Upper lobe of left lung (tissue), 6 donors: ENCODE data around the gene VPS13D. TPM values are rescaled to one million over a fixed set of nuclear protein-coding genes. Genes with fewer than 3 reads are reported as not detected.

Experiments
- ATAC-seq, 2 donors: fragments of 200-7000 bp; cut with Tn5 transposase; one replicate each; pipeline ENCODE4 v1.9.1; 2022; ENCODE audit warnings: mild to moderate bottlenecking in 2 of 2, moderate library complexity in 2 of 2; ENCODE audit not compliant: low FRiP score in 2 of 2
- DNase-seq, 2 donors: peaks; one replicate each; pipeline ENCODE4 v3.0.0-alpha.2; 2019 to 2020
- H3K27ac ChIP-seq, 4 donors: fragments of 200-600 bp; sonication (generic); one replicate each; pipeline ENCODE4 v1.5.1; 2016 to 2019
- H3K27me3 ChIP-seq, 4 donors: fragments of 200-600 bp; sonication (generic); one replicate each; pipeline ENCODE4 v1.5.1; 2017 to 2019
- H3K36me3 ChIP-seq, 4 donors: fragments of 200-600 bp; sonication (generic); one replicate each; pipeline ENCODE4 v1.5.1; 2016 to 2019
- H3K4me1 ChIP-seq, 4 donors: fragments of 200-600 bp; sonication (generic); one replicate each; pipeline ENCODE4 v1.5.1; 2018 to 2019
- H3K4me3 ChIP-seq, 4 donors: fragments of 200-600 bp; sonication (generic); one replicate each; pipeline ENCODE4 v1.5.1; 2017 to 2019; ENCODE audit warnings: mild to moderate bottlenecking in 2 of 4, moderate library complexity in 1 of 4
- H3K9me3 ChIP-seq, 4 donors: fragments of 200-600 bp; sonication (generic); one replicate each; pipeline ENCODE4 v1.5.1; 2018 to 2019
- EP300 ChIP-seq, 4 donors: sonication (generic); formaldehyde crosslinking; IDR thresholded peaks; one replicate each; pipeline ENCODE4 v1.5.1; 2017; ENCODE audit warnings: antibody characterized with exemption in 4 of 4, control low read depth in 2 of 4
- POLR2A ChIP-seq, 4 donors: fragments of 450-650 bp; IDR thresholded peaks; one replicate each; pipeline ENCODE4 v1.5.1; 2016 to 2017; ENCODE audit warnings: antibody characterized with exemption in 4 of 4, mild to moderate bottlenecking in 2 of 4
- POLR2AphosphoS5 ChIP-seq, 2 donors: sonication (generic); formaldehyde crosslinking; IDR thresholded peaks; one replicate each; pipeline ENCODE4 v1.5.1; 2017; ENCODE audit warnings: antibody characterized with exemption in 2 of 2
- WGBS, 2 donors: methylation state at CpG; one replicate each; pipeline ENCODE4 v1.1.5; 2017 to 2018; 5-methylcytosine and 5-hydroxymethylcytosine counted together
- total RNA-seq, 6 donors: library from RNA; depleted of rRNA in 4 of 6; stranded (reverse); fragments of >200 nt in 4 of 6; gene quantifications; one replicate each; pipeline versions ENCODE4 v1.1.0 to v1.2.1, GENCODE V29; 2016 to 2021
- TF ChIP-seq, protein P1 (sequence below), 6 experiments: fragments of 450-650 bp in 4 of 6; fragments of 200-600 bp in 2 of 6; sonication (generic) in 2 of 6; IDR thresholded peaks; one replicate each; pipeline ENCODE4 v1.5.1; 2016 to 2019; ENCODE audit warnings: antibody characterized with exemption in 6 of 6
- donor health status: DM: no; HTN: no; CAD: no; lungs with moderate emphysema.
- donor health status: DM: no; HTN: yes; CAD: no; lungs with severe emphysema.

The VPS13D gene
- total RNA-seq, 6 donors from 2014 or later = 54.9 to 181 (median 87.9) TPM

DNA sequence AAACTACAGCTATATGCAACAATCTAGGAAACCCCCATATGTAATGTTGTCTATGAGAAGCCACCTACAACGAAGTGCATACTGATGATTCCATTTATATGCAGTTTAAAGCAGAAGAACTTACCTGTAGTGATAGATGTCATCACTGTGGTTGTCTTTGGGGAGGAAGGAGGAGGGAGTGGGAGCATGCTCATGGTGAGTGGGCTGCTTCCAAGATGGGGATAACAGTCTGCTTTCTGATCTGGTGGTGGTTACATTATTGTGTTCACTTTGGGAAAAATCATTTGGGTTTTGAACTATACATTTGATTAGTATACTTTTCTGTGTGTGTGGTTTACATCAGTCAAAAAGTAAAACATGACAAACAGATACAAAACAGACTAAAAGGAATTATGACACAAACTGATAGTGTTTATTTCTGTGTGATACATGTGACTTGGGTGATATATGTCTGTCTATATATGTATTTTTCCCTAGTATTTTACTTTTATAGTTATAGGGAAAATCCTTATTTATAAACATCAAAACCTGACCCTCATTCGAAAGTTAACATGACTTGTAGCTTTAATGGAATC lies 184.7 kb downstream of the VPS13D start:
- peaks cover 0 to 7% (median 2%) of the 10 kb centered on the region in 4 donors for H3K4me1 ChIP-seq
- H3K9me3 ChIP-seq = no peaks in the 10 kb centered on the region
- H3K36me3 ChIP-seq = peaks cover 10 to 40% (median 14%) of the 10 kb centered on the region in 4 donors
- no peak overlapping the region for H3K27ac ChIP-seq
- H3K27me3 ChIP-seq = no peaks in the 10 kb centered on the region
- no peak overlapping the region for H3K4me3 ChIP-seq
- 89 to 92% methylated on average over 2 of the region's 2 CpGs for WGBS, 2 donors
- no peak for TF ChIP-seq EP300 (IDR thresholded peaks at IDR 0.05)
- TF ChIP-seq POLR2A (IDR thresholded peaks at IDR 0.05) = no peak
- TF ChIP-seq, protein P1, sequence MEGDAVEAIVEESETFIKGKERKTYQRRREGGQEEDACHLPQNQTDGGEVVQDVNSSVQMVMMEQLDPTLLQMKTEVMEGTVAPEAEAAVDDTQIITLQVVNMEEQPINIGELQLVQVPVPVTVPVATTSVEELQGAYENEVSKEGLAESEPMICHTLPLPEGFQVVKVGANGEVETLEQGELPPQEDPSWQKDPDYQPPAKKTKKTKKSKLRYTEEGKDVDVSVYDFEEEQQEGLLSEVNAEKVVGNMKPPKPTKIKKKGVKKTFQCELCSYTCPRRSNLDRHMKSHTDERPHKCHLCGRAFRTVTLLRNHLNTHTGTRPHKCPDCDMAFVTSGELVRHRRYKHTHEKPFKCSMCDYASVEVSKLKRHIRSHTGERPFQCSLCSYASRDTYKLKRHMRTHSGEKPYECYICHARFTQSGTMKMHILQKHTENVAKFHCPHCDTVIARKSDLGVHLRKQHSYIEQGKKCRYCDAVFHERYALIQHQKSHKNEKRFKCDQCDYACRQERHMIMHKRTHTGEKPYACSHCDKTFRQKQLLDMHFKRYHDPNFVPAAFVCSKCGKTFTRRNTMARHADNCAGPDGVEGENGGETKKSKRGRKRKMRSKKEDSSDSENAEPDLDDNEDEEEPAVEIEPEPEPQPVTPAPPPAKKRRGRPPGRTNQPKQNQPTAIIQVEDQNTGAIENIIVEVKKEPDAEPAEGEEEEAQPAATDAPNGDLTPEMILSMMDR (IDR thresholded peaks at IDR 0.05) = no peak
- no peak for TF ChIP-seq POLR2AphosphoS5 (IDR thresholded peaks at IDR 0.05)
- DNase-seq = no peak
- no peak for ATAC-seq

DNA sequence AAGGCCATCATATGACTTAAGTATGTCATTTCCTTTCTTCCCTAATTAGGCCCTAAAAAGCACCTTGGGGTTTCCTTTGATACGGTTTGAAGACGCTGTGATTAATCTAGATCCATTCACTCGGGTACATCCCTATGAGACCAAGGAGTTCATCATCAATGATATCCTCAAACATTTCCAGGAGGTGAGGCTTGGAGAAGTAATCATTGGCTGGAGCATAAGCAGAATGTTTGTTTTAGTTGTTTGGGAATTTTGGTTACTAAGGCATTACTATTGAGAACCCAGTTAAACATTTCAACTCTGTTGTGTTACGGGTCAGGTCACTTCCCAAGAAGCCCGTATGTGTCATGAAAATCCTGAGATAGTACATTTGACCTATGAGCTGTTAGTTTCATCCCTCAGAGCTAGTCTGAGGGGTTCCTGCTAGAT lies 185.2 kb downstream of the VPS13D start:
- Histone ChIP-seq H3K4me3 (no peak overlapping the region), H3K4me1 (peaks cover 0 to 2% (median 0%) of the 10 kb centered on the region in 4 donors), H3K36me3 (peaks cover 10 to 40% (median 16%) of the 10 kb centered on the region in 4 donors), H3K9me3 (no peaks in the 10 kb centered on the region), H3K27ac (no peak overlapping the region), H3K27me3 (no peaks in the 10 kb centered on the region)
- ATAC-seq (no peak), DNase-seq (no peak)
- 86 to 88% methylated on average over 5 of the region's 5 CpGs for WGBS, 2 donors
- no peak for TF ChIP-seq EP300 (IDR thresholded peaks at IDR 0.05)
- no peak for TF ChIP-seq POLR2AphosphoS5 (IDR thresholded peaks at IDR 0.05)
- no peak for TF ChIP-seq POLR2A (IDR thresholded peaks at IDR 0.05)
- TF ChIP-seq, protein P1 (IDR thresholded peaks at IDR 0.05) = no peak

DNA sequence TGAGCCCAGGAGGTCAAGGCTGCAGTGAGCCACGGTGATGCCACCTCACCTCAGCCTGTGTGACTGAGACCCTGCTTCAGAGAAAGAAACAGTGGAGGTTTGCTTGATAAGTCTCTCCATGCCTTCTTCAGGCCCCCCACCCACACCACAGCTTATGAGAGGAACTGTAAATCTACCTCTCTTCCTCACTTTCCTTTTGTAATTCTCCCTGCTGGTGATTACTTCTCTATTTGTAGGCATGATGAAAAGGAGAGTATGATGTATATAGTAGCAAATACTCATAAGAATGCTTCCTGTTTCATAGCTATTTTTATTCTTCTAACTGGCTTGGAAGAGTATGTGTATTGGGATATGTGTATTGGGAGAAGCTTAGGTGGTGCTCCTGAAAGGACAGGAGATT lies 186.3 kb downstream of the VPS13D start:
- ATAC-seq = no peak
- H3K4me3 ChIP-seq = no peak overlapping the region
- no peaks in the 10 kb centered on the region for H3K27me3 ChIP-seq
- H3K27ac ChIP-seq = no peak overlapping the region
- H3K4me1 ChIP-seq = no peaks in the 10 kb centered on the region
- no peak for TF ChIP-seq EP300 (IDR thresholded peaks at IDR 0.05)
- no peak for TF ChIP-seq POLR2A (IDR thresholded peaks at IDR 0.05)
- no peak for TF ChIP-seq POLR2AphosphoS5 (IDR thresholded peaks at IDR 0.05)
- TF ChIP-seq, protein P1 (IDR thresholded peaks at IDR 0.05) = no peak
- WGBS, 2 donors = 89 to 100% methylated on average over 1 of the region's 1 CpG
- peaks cover 10 to 37% (median 16%) of the 10 kb centered on the region in 4 donors for H3K36me3 ChIP-seq
- H3K9me3 ChIP-seq = no peaks in the 10 kb centered on the region
- no peak for DNase-seq

DNA sequence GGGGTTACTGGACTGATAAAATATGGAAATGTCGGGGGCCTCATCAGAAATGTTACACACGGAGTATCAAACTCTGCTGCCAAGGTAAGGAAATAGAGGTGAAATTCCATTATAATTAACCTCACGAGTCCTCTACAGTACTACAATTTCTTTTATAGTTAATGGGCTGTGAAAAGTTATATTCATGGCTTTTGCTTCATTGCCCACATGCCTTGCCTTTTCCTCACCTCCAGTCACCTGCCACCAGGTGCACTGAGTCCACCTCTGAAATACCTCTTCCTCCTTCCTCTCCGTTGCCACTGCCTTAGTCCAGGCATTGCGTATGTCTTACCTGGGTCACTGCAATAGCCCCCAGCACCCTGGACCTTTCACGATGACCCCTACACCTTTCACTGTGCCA lies 186.9 kb downstream of the VPS13D start:
- Histone ChIP-seq H3K9me3 (no peaks in the 10 kb centered on the region), H3K27me3 (no peaks in the 10 kb centered on the region), H3K4me1 (no peaks in the 10 kb centered on the region), H3K36me3 (peaks cover 10 to 38% (median 16%) of the 10 kb centered on the region in 4 donors), H3K27ac (no peak overlapping the region), H3K4me3 (no peak overlapping the region)
- TF ChIP-seq, protein P1 (IDR thresholded peaks at IDR 0.05) = no peak
- TF ChIP-seq EP300 (IDR thresholded peaks at IDR 0.05) (no peak), POLR2A (IDR thresholded peaks at IDR 0.05) (no peak), POLR2AphosphoS5 (IDR thresholded peaks at IDR 0.05) (no peak)
- DNase-seq (no peak), ATAC-seq (no peak)
- 92% methylated on average over 6 of the region's 6 CpGs for WGBS, 2 donors

DNA sequence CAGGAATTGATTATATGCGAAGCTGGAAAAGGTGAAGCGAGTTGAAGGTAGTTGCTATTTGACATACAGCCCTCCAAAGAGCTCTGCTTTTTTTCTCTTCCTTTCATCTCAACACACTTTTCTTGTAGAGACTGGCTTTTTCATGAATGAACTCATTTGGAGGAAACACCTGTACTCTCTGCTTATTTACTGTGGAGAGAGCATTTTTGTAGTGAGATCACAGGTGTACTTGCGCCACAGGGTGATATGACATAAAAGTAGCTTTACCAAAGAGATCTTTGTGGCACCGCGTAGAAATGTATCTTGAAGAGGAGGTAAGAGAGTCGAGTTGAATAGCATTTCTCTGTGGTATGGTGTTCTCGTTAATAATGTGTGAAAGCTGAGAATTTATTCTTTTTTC lies 187.6 kb downstream of the VPS13D start:
- no peak for DNase-seq
- no peaks in the 10 kb centered on the region for H3K9me3 ChIP-seq
- no peaks in the 10 kb centered on the region for H3K27me3 ChIP-seq

More for the DNA sequence above, 187.6 kb downstream of the VPS13D start:
- TF ChIP-seq, protein P1 (IDR thresholded peaks at IDR 0.05) = no peak
- no peak for TF ChIP-seq POLR2A (IDR thresholded peaks at IDR 0.05)
- TF ChIP-seq POLR2AphosphoS5 (IDR thresholded peaks at IDR 0.05) = no peak
- no peak for TF ChIP-seq EP300 (IDR thresholded peaks at IDR 0.05)
- Histone ChIP-seq H3K36me3 (peaks cover 10 to 37% (median 16%) of the 10 kb centered on the region in 4 donors), H3K27ac (no peak overlapping the region), H3K4me1 (no peaks in the 10 kb centered on the region), H3K4me3 (no peak overlapping the region)
- ATAC-seq = no peak
- 91% methylated on average over 7 of the region's 7 CpGs for WGBS, 2 donors
